Body of pancreas (tissue), 4 donors: Measurements from ENCODE around the gene SLC9A7. TPM values are rescaled to one million over a fixed set of nuclear protein-coding genes. Genes with fewer than 3 reads are reported as not detected.

Experiments
- ATAC-seq: fragments of 150-250 bp; one replicate; pipeline ENCODE4 v1.9.1; 2016
- DNase-seq, 4 donors: peaks; one replicate each; pipeline ENCODE4 v3.0.0-alpha.2; 2019
- H3K27ac ChIP-seq, 4 donors: fragments of 200-600 bp; sonication (generic); 1 replicate in 3 of 4; 2 replicates in 1 of 4; pipeline versions ENCODE4 v1.5.1 to v1.6.1; 2016 to 2019; ENCODE audit warnings: mild to moderate bottlenecking in 1 of 4, mixed read lengths in 1 of 4, moderate library complexity in 1 of 4
- H3K27me3 ChIP-seq, 2 donors: fragments of 200-600 bp; sonication (generic); one replicate each; pipeline ENCODE4 v1.6.0; 2016; ENCODE audit warnings: mild to moderate bottlenecking in 1 of 2
- H3K36me3 ChIP-seq, 2 donors: fragments of 200-600 bp; sonication (generic); replicated peaks in 1 of 2; 2 replicates each; pipeline ENCODE4 v1.5.1; 2016; ENCODE audit warnings: low read depth in 2 of 2; ENCODE audit not compliant: insufficient read depth in 1 of 2
- H3K4me1 ChIP-seq: fragments of 200-600 bp; sonication (generic); one replicate; pipeline ENCODE4 v1.6.0; 2016
- H3K4me3 ChIP-seq, 2 donors: fragments of 200-600 bp; sonication (generic); 1 replicate in 1 of 2; 2 replicates in 1 of 2; pipeline ENCODE4 v1.5.1; 2016 to 2019
- H3K9me3 ChIP-seq, 3 donors: fragments of 200-600 bp; sonication (generic); 1 replicate in 2 of 3; 2 replicates in 1 of 3; pipeline ENCODE4 v1.5.1; 2016
- CTCF ChIP-seq, 7 experiments: fragments of 450-650 bp in 4 of 7; fragments of 200-600 bp in 3 of 7; sonication (generic) in 3 of 7; IDR thresholded peaks; one replicate each; pipeline ENCODE4 v1.5.1; 2016 to 2019; ENCODE audit warnings: antibody characterized with exemption in 7 of 7
- POLR2A ChIP-seq, 3 donors: fragments of 450-650 bp; IDR thresholded peaks; one replicate each; pipeline ENCODE4 v1.6.1; 2016; ENCODE audit warnings: antibody characterized with exemption in 3 of 3, mild to moderate bottlenecking in 2 of 3
- WGBS, 2 donors: methylation state at CpG; one replicate each; pipeline ENCODE4 v1.1.5; 2017; 5-methylcytosine and 5-hydroxymethylcytosine counted together
- intact Hi-C: fragments of 100-400 bp; cut with DNase I; formaldehyde crosslinking; loops from one replicate; pipeline ENCODE4 v1.15.1; 2023
- total RNA-seq, 2 donors: library from RNA; depleted of rRNA; stranded (reverse); fragments of >200 nt; gene quantifications; one replicate each; pipeline ENCODE4 v1.1.0, GENCODE V29; 2016

SLC9A7 gene
- total RNA-seq, 2 donors from 2014 or later, result 6.2 to 7.6 TPM

GRCh38 chrX:46743046-46743445 lies 15.9 kb downstream of the SLC9A7 start:
- Histone ChIP-seq H3K4me3 (no peak overlapping the region), H3K27ac (no peak overlapping the region), H3K27me3 (no peaks in the 10 kb centered on the region), H3K9me3 (no peaks in the 10 kb centered on the region), H3K4me1 (no peaks in the 10 kb centered on the region), H3K36me3 (no peaks in the 10 kb centered on the region)
- intact Hi-C loops, result no loop called here
- DNase-seq (no peak), ATAC-seq (no peak)
- WGBS, 2 donors, result 90 to 100% methylated on average over 1 of the region's 1 CpG
- TF ChIP-seq POLR2A (IDR thresholded peaks at IDR 0.05) (no peak), CTCF (IDR thresholded peaks at IDR 0.05) (no peak)

- Histone ChIP-seq H3K36me3 (no peaks in the 10 kb centered on the region), H3K4me3 (no peak overlapping the region), H3K27me3 (no peaks in the 10 kb centered on the region), H3K27ac (no peak overlapping the region), H3K9me3 (no peaks in the 10 kb centered on the region), H3K4me1 (no peaks in the 10 kb centered on the region)
- no peak for DNase-seq
- intact Hi-C loops, result no loop called here
- no peak for ATAC-seq
- TF ChIP-seq CTCF (IDR thresholded peaks at IDR 0.05), result no peak
- TF ChIP-seq POLR2A (IDR thresholded peaks at IDR 0.05), result no peak
- WGBS, 2 donors, result 67 to 68% methylated on average over 1 of the region's 1 CpG
Measured at GRCh38 chrX:46739736-46740135, 19.2 kb downstream of the SLC9A7 start.

GRCh38 chrX:46737462-46737861 lies 21.5 kb downstream of the SLC9A7 start:
- H3K9me3 ChIP-seq, result no peaks in the 10 kb centered on the region
- TF ChIP-seq POLR2A (IDR thresholded peaks at IDR 0.05), result no peak
- TF ChIP-seq CTCF (IDR thresholded peaks at IDR 0.05), result no peak
- WGBS, 2 donors, result 48 to 50% methylated on average over 1 to 2 of the region's 2 CpGs
- no peak overlapping the region for H3K4me3 ChIP-seq
- intact Hi-C loops, result no loop called here
- peak overlapping the region in 2 of 4 donors; percentile 0 to 40 for H3K27ac ChIP-seq
- H3K36me3 ChIP-seq, result no peaks in the 10 kb centered on the region
- DNase-seq (no peak), ATAC-seq (peak; percentile 52)
- no peaks in the 10 kb centered on the region for H3K27me3 ChIP-seq
- no peaks in the 10 kb centered on the region for H3K4me1 ChIP-seq

GRCh38 chrX:46737041-46737440 lies 21.9 kb downstream of the SLC9A7 start:
- intact Hi-C loops, result no loop called here
- no peak for TF ChIP-seq POLR2A (IDR thresholded peaks at IDR 0.05)
- no peak for TF ChIP-seq CTCF (IDR thresholded peaks at IDR 0.05)
- Histone ChIP-seq H3K36me3 (no peaks in the 10 kb centered on the region), H3K4me1 (no peaks in the 10 kb centered on the region), H3K27ac (peak overlapping the region in 2 of 4 donors; percentile 0 to 40), H3K9me3 (no peaks in the 10 kb centered on the region), H3K4me3 (no peak overlapping the region), H3K27me3 (no peaks in the 10 kb centered on the region)
- no peak for DNase-seq
- ATAC-seq, result no peak

- Histone ChIP-seq H3K4me3 (no peak overlapping the region), H3K36me3 (no peaks in the 10 kb centered on the region), H3K9me3 (no peaks in the 10 kb centered on the region), H3K27me3 (no peaks in the 10 kb centered on the region), H3K27ac (no peak overlapping the region), H3K4me1 (no peaks in the 10 kb centered on the region)
- ATAC-seq (no peak), DNase-seq (no peak)
- 83 to 96% methylated on average over 2 of the region's 2 CpGs for WGBS, 2 donors
- TF ChIP-seq POLR2A (IDR thresholded peaks at IDR 0.05), result no peak
- TF ChIP-seq CTCF (IDR thresholded peaks at IDR 0.05), result no peak
- intact Hi-C loops, result no loop called here
Measured at GRCh38 chrX:46735622-46736021, 23.3 kb downstream of the SLC9A7 start.
